Muscle layer of colon (tissue), 2 donors: ENCODE measurements around the gene DTNB.
"Not testable (repeated sequence)": the region's sequence is repeated elsewhere in the genome, so short reads cannot be mapped to it uniquely, and the experiment has no call there.

ENCODE experiments used
- H3K27ac ChIP-seq: one replicate; pipeline ENCODE4 v1.7.0; 2013; ENCODE audit warnings: low read depth, mild to moderate bottlenecking, low read length, moderate library complexity
- H3K27me3 ChIP-seq, 2 donors: one replicate each; pipeline ENCODE4 v1.7.0; 2013; ENCODE audit warnings: low read length in 2 of 2, mild to moderate bottlenecking in 2 of 2; ENCODE audit not compliant: insufficient read depth in 2 of 2, control insufficient read depth in 1 of 2
- H3K36me3 ChIP-seq: one replicate; pipeline ENCODE4 v1.7.0; 2013; ENCODE audit warnings: mild to moderate bottlenecking, low read length; ENCODE audit not compliant: insufficient read depth
- H3K4me1 ChIP-seq: one replicate; pipeline ENCODE4 v1.7.0; 2013; ENCODE audit warnings: mild to moderate bottlenecking, low read length; ENCODE audit not compliant: insufficient read depth
- H3K4me3 ChIP-seq, 2 donors: one replicate each; pipeline ENCODE4 v1.7.0; 2013; ENCODE audit warnings: low read length in 2 of 2, low read depth in 1 of 2, mild to moderate bottlenecking in 1 of 2, moderate library complexity in 1 of 2
- H3K9ac ChIP-seq: one replicate; pipeline ENCODE4 v1.7.0; 2013; ENCODE audit warnings: low read length
- H3K9me3 ChIP-seq: one replicate; pipeline ENCODE4 v1.7.0; 2013; ENCODE audit warnings: mild to moderate bottlenecking, low read length
- donor health status: abdominal sarcoma.
- donor health status: Adenocarcinoma of cecum.

DTNB gene

DNA sequence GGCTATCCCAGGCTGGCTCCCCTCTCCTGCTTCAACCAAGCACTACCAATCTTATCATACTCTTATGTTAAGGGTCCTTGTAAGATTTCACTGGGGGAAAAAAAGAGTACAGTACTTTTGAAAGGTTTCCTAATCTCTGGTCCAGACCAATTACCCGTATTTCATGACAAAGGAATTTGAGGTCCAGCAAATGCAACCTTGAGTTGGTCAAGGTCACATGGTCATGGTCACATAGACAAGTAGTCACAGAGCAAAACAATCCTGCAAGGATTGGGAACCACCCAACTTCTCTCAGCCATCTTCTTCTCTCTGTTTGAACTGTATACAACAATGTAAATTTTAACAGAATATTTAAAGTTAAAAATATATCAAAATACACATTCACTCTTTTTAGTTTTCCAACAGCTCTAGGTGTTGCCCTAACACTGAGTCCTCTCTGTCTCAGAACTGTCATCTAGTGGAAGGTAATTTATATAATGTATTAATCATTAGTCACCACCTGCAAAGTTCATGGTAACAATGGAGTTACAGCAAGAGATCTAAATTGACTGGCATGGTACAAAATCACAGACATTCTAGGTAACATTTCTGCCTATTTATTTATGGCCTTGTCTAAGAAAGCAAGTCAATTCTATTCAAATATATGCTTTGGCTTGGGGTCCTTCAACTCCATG is 21.5 kb downstream of the DTNB start:
- no peaks in the 10 kb centered on the region for H3K36me3 ChIP-seq
- no peak overlapping the region for H3K4me3 ChIP-seq
- H3K4me1 ChIP-seq = no peaks in the 10 kb centered on the region
- no peaks in the 10 kb centered on the region for H3K9me3 ChIP-seq
- H3K27me3 ChIP-seq = no peaks in the 10 kb centered on the region
- H3K9ac ChIP-seq = no peak overlapping the region
- no peak overlapping the region for H3K27ac ChIP-seq

DNA sequence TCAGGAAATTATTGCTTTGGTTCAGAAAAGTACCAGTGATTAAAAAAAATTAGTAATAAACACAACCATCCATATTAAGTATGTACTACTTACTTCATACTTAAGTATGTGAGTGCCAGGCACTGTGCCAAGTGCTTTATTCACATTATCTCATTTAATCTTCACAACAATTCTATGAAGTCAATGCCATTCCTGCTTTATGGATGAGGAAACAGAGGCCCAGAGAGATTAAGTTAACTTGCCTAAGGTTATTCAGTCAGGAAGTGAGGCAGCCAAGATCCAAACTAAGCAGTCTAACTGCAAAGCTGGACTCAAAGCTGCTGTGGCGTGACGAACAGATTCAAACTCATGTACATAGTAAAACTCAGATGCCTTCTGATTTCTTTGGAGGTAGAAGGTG is 22.3 kb downstream of the DTNB start:
- Histone ChIP-seq H3K4me3 (no peak overlapping the region), H3K27ac (no peak overlapping the region), H3K27me3 (no peaks in the 10 kb centered on the region), H3K4me1 (no peaks in the 10 kb centered on the region), H3K36me3 (no peaks in the 10 kb centered on the region), H3K9me3 (no peaks in the 10 kb centered on the region), H3K9ac (no peak overlapping the region)

DNA sequence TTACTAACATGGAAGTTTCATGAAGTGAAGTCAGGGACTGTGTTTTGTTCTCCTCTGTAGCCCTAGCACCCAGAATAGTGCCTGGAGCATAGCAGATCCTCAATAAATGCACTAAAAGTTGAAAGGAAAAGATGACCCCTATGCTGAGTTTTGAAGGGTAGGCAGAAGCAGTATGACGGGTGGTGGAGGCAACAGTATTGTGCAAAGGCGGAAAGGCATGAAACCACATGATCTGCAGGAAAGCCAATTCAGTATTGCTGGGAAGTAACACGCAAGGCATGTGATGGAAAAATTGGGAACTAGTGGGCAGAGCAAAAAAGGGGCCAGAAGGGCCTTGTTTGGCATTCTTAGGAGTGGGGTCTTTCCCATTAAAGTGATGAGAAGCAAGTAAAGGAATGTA is 23.1 kb downstream of the DTNB start:
- Histone ChIP-seq H3K9ac (no peak overlapping the region), H3K27ac (no peak overlapping the region), H3K27me3 (no peaks in the 10 kb centered on the region), H3K36me3 (no peaks in the 10 kb centered on the region), H3K4me1 (no peaks in the 10 kb centered on the region), H3K4me3 (no peak overlapping the region), H3K9me3 (no peaks in the 10 kb centered on the region)

DNA sequence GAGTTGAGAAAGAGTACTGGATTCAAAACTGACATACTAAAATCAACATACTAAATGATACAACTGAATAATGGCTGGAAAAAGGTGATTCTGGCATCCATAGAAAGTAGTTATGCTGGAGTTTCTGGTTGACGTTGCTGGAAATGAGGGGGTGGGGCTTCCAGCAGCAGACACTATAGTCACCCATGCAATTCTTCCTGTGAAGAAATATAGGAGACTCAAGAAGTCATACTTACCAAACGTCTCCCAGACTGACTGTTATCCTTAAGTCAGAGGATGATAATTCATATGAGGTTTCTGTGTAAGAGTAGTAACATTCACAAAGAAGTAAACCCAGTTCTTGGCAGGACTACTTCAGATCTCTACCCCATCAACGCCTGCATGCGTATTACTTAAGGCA is 23.6 kb downstream of the DTNB start:
- Histone ChIP-seq H3K27ac (no peak overlapping the region), H3K9ac (no peak overlapping the region), H3K4me3 (no peak overlapping the region), H3K27me3 (no peaks in the 10 kb centered on the region), H3K36me3 (no peaks in the 10 kb centered on the region), H3K4me1 (no peaks in the 10 kb centered on the region), H3K9me3 (no peaks in the 10 kb centered on the region)

DNA sequence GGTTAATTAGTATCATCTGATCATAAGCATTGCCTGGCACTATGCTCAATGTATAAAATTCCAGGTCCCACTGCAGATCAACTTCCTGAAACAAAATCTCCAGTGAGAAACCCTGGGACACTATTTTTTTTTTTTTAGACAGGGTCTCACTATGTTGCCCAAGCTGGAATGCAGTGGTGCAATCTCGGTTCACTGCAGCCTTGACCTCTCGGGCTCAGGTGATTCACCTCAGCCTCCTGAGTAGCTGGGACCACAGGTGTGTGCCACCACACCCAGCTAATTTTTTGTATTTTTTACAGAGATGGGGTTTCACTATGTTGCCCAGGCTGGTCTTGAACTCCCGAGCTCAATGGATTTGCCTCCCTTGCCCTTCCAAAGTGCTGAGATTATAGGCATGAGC is 31.1 kb downstream of the DTNB start:
- Histone ChIP-seq H3K36me3 (no peaks in the 10 kb centered on the region), H3K4me1 (no peaks in the 10 kb centered on the region), H3K9ac (no peak overlapping the region), H3K27me3 (no peaks in the 10 kb centered on the region), H3K9me3 (no peaks in the 10 kb centered on the region), H3K27ac (no peak overlapping the region), H3K4me3 (no peak overlapping the region)

DNA sequence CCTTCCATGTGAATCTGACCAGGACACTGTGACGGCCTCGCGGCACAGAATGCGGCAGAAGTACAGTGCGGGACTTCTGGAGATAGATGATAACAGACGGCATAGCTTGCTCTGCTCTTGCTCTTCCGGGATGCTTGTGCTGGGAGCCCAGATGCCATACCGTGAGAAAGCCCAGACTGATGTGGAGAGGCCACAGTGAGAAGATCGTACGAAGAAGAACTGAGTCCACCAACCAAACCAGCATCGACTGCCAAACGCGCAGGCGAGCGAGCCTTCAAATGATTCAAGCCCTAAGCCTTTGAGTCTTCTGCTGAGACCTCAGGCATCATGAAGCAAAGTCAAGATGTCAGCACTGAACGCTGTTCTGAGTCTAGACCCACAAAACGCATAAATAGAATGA is 33.7 kb downstream of the DTNB start:
- Histone ChIP-seq H3K4me3 (no peak overlapping the region), H3K27ac (no peak overlapping the region), H3K27me3 (no peaks in the 10 kb centered on the region), H3K9ac (no peak overlapping the region), H3K9me3 (no peaks in the 10 kb centered on the region), H3K4me1 (no peaks in the 10 kb centered on the region), H3K36me3 (no peaks in the 10 kb centered on the region)

DNA sequence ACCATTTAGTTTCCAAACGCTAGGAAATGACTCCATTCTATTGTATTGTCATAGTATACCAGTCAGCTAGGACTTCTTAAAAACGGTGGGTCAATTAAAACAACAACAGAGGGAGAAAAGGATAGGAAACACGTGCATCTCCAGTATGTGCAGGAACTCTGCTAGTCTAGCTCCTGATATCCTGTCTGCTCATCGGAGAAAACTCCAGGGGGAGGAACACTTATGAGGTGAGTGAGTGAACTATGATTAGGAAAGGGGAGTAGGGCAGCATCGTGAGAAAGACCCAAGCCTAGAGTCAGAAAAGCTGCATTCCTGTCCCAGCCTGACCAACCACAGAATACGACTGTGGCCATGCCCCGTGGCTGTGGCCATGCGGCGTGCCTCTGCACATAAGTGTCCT is 34.2 kb downstream of the DTNB start:
- H3K9me3 ChIP-seq = no peaks in the 10 kb centered on the region
- H3K9ac ChIP-seq = no peak overlapping the region
- no peaks in the 10 kb centered on the region for H3K4me1 ChIP-seq
- H3K27ac ChIP-seq = no peak overlapping the region
- H3K27me3 ChIP-seq = no peaks in the 10 kb centered on the region
- no peak overlapping the region for H3K4me3 ChIP-seq
- H3K36me3 ChIP-seq = no peaks in the 10 kb centered on the region

DNA sequence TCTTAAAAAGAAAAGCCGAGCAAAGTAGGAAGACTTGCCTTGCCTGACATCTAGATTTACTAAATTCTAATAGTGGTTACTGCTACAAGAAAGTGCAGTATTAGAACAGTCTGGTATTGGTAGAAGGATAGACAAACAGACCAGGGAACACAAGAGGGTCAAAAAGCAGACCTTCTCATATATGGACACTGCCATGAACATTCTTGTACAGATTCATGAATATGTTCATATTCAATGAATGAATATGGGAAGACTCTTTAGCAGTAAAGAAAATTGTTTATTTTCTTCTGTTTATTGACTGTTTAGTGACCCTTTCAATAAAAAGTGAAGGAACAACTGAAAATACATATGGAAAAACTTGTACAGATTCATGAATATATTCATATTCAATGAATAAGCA is 37.6 kb downstream of the DTNB start:
- H3K4me1 ChIP-seq = no peaks in the 10 kb centered on the region
- no peaks in the 10 kb centered on the region for H3K27me3 ChIP-seq
- H3K27ac ChIP-seq = no peak overlapping the region
- no peaks in the 10 kb centered on the region for H3K36me3 ChIP-seq
- no peak overlapping the region for H3K9ac ChIP-seq
- no peaks in the 10 kb centered on the region for H3K9me3 ChIP-seq
- no peak overlapping the region for H3K4me3 ChIP-seq

DNA sequence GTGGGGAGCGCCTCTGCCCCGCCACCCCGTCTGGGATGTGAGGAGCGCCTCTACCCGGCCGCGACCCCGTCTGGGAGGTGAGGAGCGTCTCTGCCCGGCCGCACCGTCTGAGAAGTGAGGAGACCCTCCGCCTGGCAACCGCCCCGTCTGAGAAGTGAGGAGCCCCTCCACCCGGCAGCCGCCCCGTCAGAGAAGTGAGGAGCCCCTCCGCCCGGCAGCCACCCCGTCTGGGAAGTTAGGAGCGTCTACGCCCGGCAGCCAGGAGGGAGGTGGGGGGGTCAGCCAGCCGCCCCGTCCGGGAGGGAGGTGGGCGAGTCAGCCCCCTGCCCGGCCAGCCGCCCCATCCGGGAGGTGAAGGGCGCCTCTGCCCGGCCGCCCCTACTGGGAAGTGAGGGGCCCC is 39.6 kb downstream of the DTNB start:
- not testable (repeated sequence) for H3K27ac ChIP-seq

DNA sequence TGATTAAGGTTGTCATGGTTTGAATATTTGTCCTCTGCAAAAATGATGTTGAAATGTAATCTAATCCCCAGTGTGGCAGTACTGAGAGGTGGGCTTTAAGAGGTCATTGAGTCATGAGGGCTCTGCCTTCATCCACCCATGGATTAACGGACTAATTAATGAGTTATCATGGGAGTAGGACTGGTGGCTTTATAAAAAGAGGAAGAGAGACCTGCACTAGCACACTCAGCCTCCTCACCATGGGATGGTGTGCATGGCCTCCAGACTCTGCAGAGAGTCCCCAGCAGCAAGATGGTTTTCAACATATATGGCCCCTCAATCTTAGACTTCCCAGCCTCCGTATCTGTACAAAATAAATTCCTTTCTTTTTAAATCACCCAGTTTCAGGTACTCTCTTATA is 41.0 kb downstream of the DTNB start:
- Histone ChIP-seq H3K27ac (no peak overlapping the region), H3K36me3 (no peaks in the 10 kb centered on the region)

More for the DNA sequence above, 39.6 kb downstream of the DTNB start:
- not testable (repeated sequence) for H3K4me1 ChIP-seq, H3K9ac ChIP-seq, H3K4me3 ChIP-seq, H3K9me3 ChIP-seq, H3K36me3 ChIP-seq, H3K27me3 ChIP-seq

DNA sequence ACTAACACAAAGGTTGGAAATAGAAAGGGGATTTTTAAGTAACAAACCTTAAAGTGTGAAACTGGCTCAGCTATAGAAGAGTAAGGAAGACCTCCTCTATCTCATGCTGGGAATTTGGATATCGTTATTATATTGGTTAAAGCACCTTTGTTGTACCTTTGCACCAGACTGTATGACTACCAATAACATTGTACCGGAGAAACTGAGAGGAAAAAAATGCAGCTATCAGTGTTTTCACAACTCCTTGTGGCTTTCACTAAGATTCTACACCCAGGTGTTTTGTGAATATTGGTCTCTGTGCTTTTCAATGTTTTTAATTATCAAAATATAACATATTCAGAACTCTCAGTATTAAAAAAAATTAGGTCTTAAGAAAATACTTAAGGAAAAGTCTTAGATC is 48.7 kb downstream of the DTNB start:
- no peaks in the 10 kb centered on the region for H3K27me3 ChIP-seq
- no peak overlapping the region for H3K4me3 ChIP-seq
- H3K9ac ChIP-seq = no peak overlapping the region
- H3K36me3 ChIP-seq = no peaks in the 10 kb centered on the region
- no peak overlapping the region for H3K27ac ChIP-seq
- no peaks in the 10 kb centered on the region for H3K4me1 ChIP-seq
- no peaks in the 10 kb centered on the region for H3K9me3 ChIP-seq

More for the DNA sequence above, 41.0 kb downstream of the DTNB start:
- no peaks in the 10 kb centered on the region for H3K4me1 ChIP-seq
- no peaks in the 10 kb centered on the region for H3K27me3 ChIP-seq
- H3K4me3 ChIP-seq = no peak overlapping the region
- no peak overlapping the region for H3K9ac ChIP-seq
- H3K9me3 ChIP-seq = no peaks in the 10 kb centered on the region

DNA sequence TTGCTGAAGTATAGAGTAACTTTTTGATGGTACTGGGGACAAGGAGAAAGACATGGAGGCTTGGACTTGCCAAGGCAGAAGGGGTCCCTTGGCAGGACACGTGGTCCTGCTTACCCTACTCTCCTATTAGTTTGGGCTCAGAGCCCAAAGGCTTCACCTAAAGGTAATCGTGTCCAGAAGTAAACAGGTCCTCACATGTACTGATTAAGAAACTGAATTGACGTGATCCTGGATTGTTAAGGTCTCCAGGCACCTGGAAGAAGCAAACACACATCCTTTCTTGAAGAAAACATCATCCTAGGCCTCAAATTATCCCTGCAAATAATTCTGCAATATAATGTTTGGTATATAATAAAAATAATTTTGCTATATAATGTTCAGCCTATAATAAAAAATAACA is 50.0 kb downstream of the DTNB start:
- H3K9me3 ChIP-seq = no peaks in the 10 kb centered on the region

More for the DNA sequence above, 50.0 kb downstream of the DTNB start:
- Histone ChIP-seq H3K27me3 (no peaks in the 10 kb centered on the region), H3K9ac (no peak overlapping the region), H3K4me1 (no peaks in the 10 kb centered on the region), H3K27ac (no peak overlapping the region), H3K36me3 (no peaks in the 10 kb centered on the region), H3K4me3 (no peak overlapping the region)
